Neuronal stem cell (in vitro differentiated cells): ENCODE results near the gene ERI3.

Experiments
- DNase-seq: peaks from one replicate; pipeline ENCODE4 v3.0.0-alpha.2; 2013; ENCODE audit warnings: low spot score
- H2AFZ ChIP-seq: one replicate; pipeline ENCODE4 v1.6.1; 2013; ENCODE audit warnings: mild to moderate bottlenecking, low read length, inconsistent platforms
- H2AK5ac ChIP-seq: 2 replicates; pipeline ENCODE4 v1.6.1; 2013; ENCODE audit warnings: low read depth, mild to moderate bottlenecking, inconsistent platforms, low read length, moderate library complexity, mixed read lengths
- H2BK120ac ChIP-seq: 2 replicates; pipeline ENCODE4 v1.6.1; 2013; ENCODE audit warnings: low read depth, mild to moderate bottlenecking, inconsistent platforms, low read length, moderate library complexity, mixed read lengths
- H2BK12ac ChIP-seq: one replicate; pipeline ENCODE4 v1.6.1; 2013; ENCODE audit warnings: low read length, inconsistent platforms
- H2BK15ac ChIP-seq: 2 replicates; pipeline ENCODE4 v1.6.1; 2013; ENCODE audit warnings: mild to moderate bottlenecking, low read length, inconsistent platforms, mixed read lengths
- H2BK5ac ChIP-seq: one replicate; pipeline ENCODE4 v1.6.1; 2013; ENCODE audit warnings: inconsistent platforms, mild to moderate bottlenecking, low read length, moderate library complexity
- H3K14ac ChIP-seq: one replicate; pipeline ENCODE4 v1.6.1; 2013; ENCODE audit warnings: low read length, inconsistent platforms
- H3K18ac ChIP-seq: 2 replicates; pipeline ENCODE4 v1.6.1; 2013; ENCODE audit warnings: low read length, inconsistent platforms
- H3K23ac ChIP-seq: 2 replicates; pipeline ENCODE4 v1.6.1; 2013; ENCODE audit warnings: low read depth, mild to moderate bottlenecking, mixed read lengths, low read length, inconsistent platforms; ENCODE audit not compliant: poor library complexity
- H3K27ac ChIP-seq: replicated peaks from 3 replicates; pipeline ENCODE4 v1.5.1; 2013; ENCODE audit warnings: low read length, inconsistent platforms
- H3K27me3 ChIP-seq, 3 experiments: 2 replicates each; pipeline ENCODE4 v1.6.1; 2013; ENCODE audit warnings: low read length in 3 of 3, mild to moderate bottlenecking in 2 of 3, inconsistent platforms in 1 of 3, low read depth in 1 of 3, mixed read lengths in 1 of 3, moderate library complexity in 1 of 3; ENCODE audit not compliant: control insufficient read depth in 3 of 3, insufficient read depth in 3 of 3
- H3K36me3 ChIP-seq, 2 donors: replicated peaks in 1 of 2; 2 replicates each; pipeline ENCODE4 v1.6.1; 2013; ENCODE audit warnings: low read length in 2 of 2; ENCODE audit not compliant: control insufficient read depth in 2 of 2, insufficient read depth in 2 of 2
- H3K4ac ChIP-seq: 2 replicates; pipeline ENCODE4 v1.6.1; 2013; ENCODE audit warnings: inconsistent platforms, mild to moderate bottlenecking, low read length, moderate library complexity
- H3K4me1 ChIP-seq, 2 donors: 1 replicate in 1 of 2; 2 replicates in 1 of 2; pipeline ENCODE4 v1.6.1; 2013; ENCODE audit warnings: low read length in 2 of 2, low read depth in 1 of 2; ENCODE audit not compliant: control insufficient read depth in 2 of 2, insufficient read depth in 1 of 2
- H3K4me2 ChIP-seq: one replicate; pipeline ENCODE4 v1.6.1; 2013; ENCODE audit warnings: mild to moderate bottlenecking, low read length, inconsistent platforms; ENCODE audit not compliant: insufficient read depth, poor library complexity, severe bottlenecking
- H3K4me3 ChIP-seq, 2 donors: 2 replicates each; pipeline ENCODE4 v1.5.1; 2013; ENCODE audit warnings: low read length in 2 of 2, mild to moderate bottlenecking in 2 of 2, inconsistent platforms in 1 of 2, moderate library complexity in 1 of 2
- H3K79me1 ChIP-seq: one replicate; pipeline ENCODE4 v1.6.1; 2013; ENCODE audit warnings: low read depth, mild to moderate bottlenecking, inconsistent platforms, low read length, moderate library complexity
- H3K9ac ChIP-seq: one replicate; pipeline ENCODE4 v1.6.1; 2013; ENCODE audit warnings: mild to moderate bottlenecking, low read depth, low read length, inconsistent platforms; ENCODE audit not compliant: poor library complexity
- H3K9me3 ChIP-seq, 2 donors: replicated peaks in 1 of 2; 2 replicates each; pipeline versions ENCODE3 to v1.6.1; 2013; ENCODE audit warnings: low read length in 2 of 2, mild to moderate bottlenecking in 2 of 2, inconsistent platforms in 1 of 2, low read depth in 1 of 2, mixed read lengths in 1 of 2, moderate library complexity in 1 of 2; ENCODE audit not compliant: control insufficient read depth in 2 of 2, insufficient read depth in 1 of 2
- H4K8ac ChIP-seq: one replicate; pipeline ENCODE4 v1.6.1; 2013; ENCODE audit warnings: low read depth, mild to moderate bottlenecking, inconsistent platforms, low read length, moderate library complexity
- H4K91ac ChIP-seq: one replicate; pipeline ENCODE4 v1.6.1; 2013; ENCODE audit warnings: low read length, low read depth, mild to moderate bottlenecking, inconsistent platforms; ENCODE audit not compliant: poor library complexity
- WGBS, 2 donors: extraction: QIAGEN DNeasy Blood & Tissue Kit; methylation state at CpG; one replicate each; pipeline ENCODE4 v1.1.7; 2013; ENCODE audit warnings: missing lambda C conversion rate in 2 of 2, mixed read lengths in 1 of 2; ENCODE audit not compliant: insufficient read length in 2 of 2, insufficient replicate concordance in 1 of 2; ENCODE audit errors: extremely low coverage in 2 of 2; 5-methylcytosine and 5-hydroxymethylcytosine counted together

Gene ERI3

GRCh38 chr1:44327679-44328491, 27.2 kb downstream of the ERI3 start:
- no CpG with 5 or more reads among the region's 8 CpGs for WGBS, 2 donors

DNA sequence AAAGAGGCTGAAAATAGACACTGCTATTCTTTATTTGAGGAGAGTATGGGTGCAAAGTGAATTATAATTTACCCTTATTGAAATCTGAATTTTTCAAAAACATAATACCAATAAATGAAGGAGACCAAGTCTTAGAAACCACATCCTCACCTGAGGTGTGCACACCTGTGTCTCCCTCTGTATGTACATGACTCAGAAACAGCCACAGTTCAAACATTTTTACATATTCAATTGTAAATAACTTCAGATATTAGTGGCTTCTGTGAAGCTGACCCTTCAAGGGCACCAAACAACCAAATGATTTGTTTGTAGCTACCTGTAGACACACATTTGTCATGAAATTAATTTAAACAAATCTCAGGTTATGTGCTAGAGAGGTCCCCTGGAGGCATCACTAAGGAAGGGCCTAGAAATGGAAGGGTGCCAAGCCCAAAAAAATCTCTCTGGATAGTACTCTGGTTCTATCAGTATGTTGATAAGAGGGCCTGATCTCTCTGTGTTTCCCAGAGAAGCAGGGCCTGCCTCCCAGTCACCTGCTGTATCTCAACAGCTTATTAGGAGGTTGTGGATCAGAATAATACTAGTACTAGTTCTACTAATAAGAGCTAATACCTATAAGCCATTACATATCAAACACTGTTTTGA, 28.1 kb downstream of the ERI3 start:
- H2BK5ac ChIP-seq: no peak overlapping the region
- no peak overlapping the region for H2BK12ac ChIP-seq
- no peaks in the 10 kb centered on the region for H3K79me1 ChIP-seq
- no peak overlapping the region for H2AFZ ChIP-seq
- H3K4ac ChIP-seq: no peak overlapping the region
- peaks cover 3 to 49% of the 10 kb centered on the region in 2 donors for H3K36me3 ChIP-seq
- H2BK120ac ChIP-seq: no peak overlapping the region
- H3K14ac ChIP-seq: no peak overlapping the region
- H3K4me3 ChIP-seq: no peak overlapping the region
- H4K8ac ChIP-seq: no peak overlapping the region
- no peak overlapping the region for H2AK5ac ChIP-seq
- no peak overlapping the region for H3K4me2 ChIP-seq
- no peak overlapping the region for H4K91ac ChIP-seq
- no peak overlapping the region for H3K9ac ChIP-seq
- peaks cover 0 to 4% of the 10 kb centered on the region in 2 donors for H3K9me3 ChIP-seq
- no peak for DNase-seq
- no peak overlapping the region for H3K27ac ChIP-seq
- H2BK15ac ChIP-seq: no peak overlapping the region
- no peaks in the 10 kb centered on the region for H3K4me1 ChIP-seq
- no peak overlapping the region for H3K18ac ChIP-seq
- no peaks in the 10 kb centered on the region for H3K27me3 ChIP-seq
- no peak overlapping the region for H3K23ac ChIP-seq

More at GRCh38 chr1:44327679-44328491, 27.2 kb downstream of the ERI3 start:
- H2AFZ ChIP-seq: no peak overlapping the region
- H3K9ac ChIP-seq: no peak overlapping the region
- H3K9me3 ChIP-seq: peaks cover 0 to 4% of the 10 kb centered on the region in 2 donors
- H3K4me3 ChIP-seq: no peak overlapping the region
- peaks cover 6 to 57% of the 10 kb centered on the region in 2 donors for H3K36me3 ChIP-seq
- no peak overlapping the region for H2AK5ac ChIP-seq
- no peaks in the 10 kb centered on the region for H3K79me1 ChIP-seq
- no peak overlapping the region for H4K8ac ChIP-seq
- no peak overlapping the region for H2BK12ac ChIP-seq
- H2BK120ac ChIP-seq: no peak overlapping the region
- no peak overlapping the region for H3K14ac ChIP-seq
- H3K18ac ChIP-seq: no peak overlapping the region
- H2BK5ac ChIP-seq: no peak overlapping the region
- H3K4me1 ChIP-seq: peaks cover 6 to 7% of the 10 kb centered on the region in 2 donors
- H2BK15ac ChIP-seq: no peak overlapping the region
- H3K4me2 ChIP-seq: no peak overlapping the region
- H3K4ac ChIP-seq: no peak overlapping the region
- DNase-seq: no peak
- no peaks in the 10 kb centered on the region for H3K27me3 ChIP-seq
- H4K91ac ChIP-seq: no peak overlapping the region
- H3K23ac ChIP-seq: no peak overlapping the region
- H3K27ac ChIP-seq: no peak overlapping the region

- no peak overlapping the region for H3K18ac ChIP-seq
- no peak overlapping the region for H4K8ac ChIP-seq
- no peak overlapping the region for H2BK15ac ChIP-seq
- H3K4me3 ChIP-seq: no peak overlapping the region
- peaks cover 0 to 45% of the 10 kb centered on the region in 2 donors for H3K36me3 ChIP-seq
- H2BK5ac ChIP-seq: no peak overlapping the region
- no peaks in the 10 kb centered on the region for H3K79me1 ChIP-seq
- H3K9ac ChIP-seq: no peak overlapping the region
- H3K23ac ChIP-seq: no peak overlapping the region
- no peak overlapping the region for H2BK120ac ChIP-seq
- H2BK12ac ChIP-seq: no peak overlapping the region
- WGBS, 2 donors: no CpG with 5 or more reads among the region's 9 CpGs
- no peak for DNase-seq
- H3K9me3 ChIP-seq: no peaks in the 10 kb centered on the region
- H3K4ac ChIP-seq: no peak overlapping the region
- H3K14ac ChIP-seq: no peak overlapping the region
- no peak overlapping the region for H4K91ac ChIP-seq
- no peaks in the 10 kb centered on the region for H3K27me3 ChIP-seq
- no peaks in the 10 kb centered on the region for H3K4me1 ChIP-seq
- H3K4me2 ChIP-seq: no peak overlapping the region
- no peak overlapping the region for H2AK5ac ChIP-seq
- H3K27ac ChIP-seq: no peak overlapping the region
- no peak overlapping the region for H2AFZ ChIP-seq
Observed at GRCh38 chr1:44326024-44326701, 28.9 kb downstream of the ERI3 start.

- no peak overlapping the region for H3K4ac ChIP-seq
- DNase-seq: no peak
- no peak overlapping the region for H2BK5ac ChIP-seq
- H3K18ac ChIP-seq: no peak overlapping the region
- no peak overlapping the region for H4K91ac ChIP-seq
- no peaks in the 10 kb centered on the region for H3K27me3 ChIP-seq
- H2AK5ac ChIP-seq: no peak overlapping the region
- no peak overlapping the region for H2AFZ ChIP-seq
- no peak overlapping the region for H3K27ac ChIP-seq
- H4K8ac ChIP-seq: no peak overlapping the region
- no peaks in the 10 kb centered on the region for H3K4me1 ChIP-seq
- H3K36me3 ChIP-seq: peaks cover 2 to 56% of the 10 kb centered on the region in 2 donors
- no CpG with 5 or more reads among the region's 1 CpG for WGBS, 2 donors
- H2BK120ac ChIP-seq: no peak overlapping the region
- no peak overlapping the region for H3K4me2 ChIP-seq
- no peak overlapping the region for H3K4me3 ChIP-seq
- no peaks in the 10 kb centered on the region for H3K9me3 ChIP-seq
- no peak overlapping the region for H2BK12ac ChIP-seq
- H3K9ac ChIP-seq: no peak overlapping the region
- no peak overlapping the region for H3K23ac ChIP-seq
- no peak overlapping the region for H3K14ac ChIP-seq
- no peaks in the 10 kb centered on the region for H3K79me1 ChIP-seq
- no peak overlapping the region for H2BK15ac ChIP-seq
Observed at GRCh38 chr1:44323947-44324346, 31.1 kb downstream of the ERI3 start.
